Measurements from ENCODE around the gene TESK2. TPM values are rescaled to one million over a fixed set of nuclear protein-coding genes. Genes with fewer than 3 reads are reported as not detected.

Gene TESK2
- polyA plus RNA-seq, 1 donor from 2014 or later, result 19.2 TPM

GRCh38 chr1:45423906-45424678, 66.9 kb downstream of the TESK2 start:
- H3K27ac Mint-ChIP-seq, result peak overlapping the region in 1 of 3 donors; percentile 2
- H3K9me3 Mint-ChIP-seq, result peaks cover 0 to 7% (median 2%) of the 10 kb centered on the region in 3 donors
- H3K27me3 Mint-ChIP-seq, result no peaks in the 10 kb centered on the region
- H3K4me1 Mint-ChIP-seq, result peaks cover 10 to 22% (median 19%) of the 10 kb centered on the region in 3 donors
- no peak overlapping the region for H3K4me3 Mint-ChIP-seq
- H3K36me3 Mint-ChIP-seq, result peaks cover 11% of the 10 kb centered on the region

- H3K9me3 Mint-ChIP-seq, result peaks cover 0 to 7% (median 2%) of the 10 kb centered on the region in 3 donors
- H3K27me3 Mint-ChIP-seq, result no peaks in the 10 kb centered on the region
- H3K4me1 Mint-ChIP-seq, result peaks cover 12 to 28% (median 25%) of the 10 kb centered on the region in 3 donors
- H3K36me3 Mint-ChIP-seq, result peaks cover 11% of the 10 kb centered on the region
- peak overlapping the region in 1 of 3 donors; percentile 24 for H3K27ac Mint-ChIP-seq
- peak overlapping the region in 1 of 4 donors; percentile 40 for H3K4me3 Mint-ChIP-seq
Measured at GRCh38 chr1:45421935-45422334, 69.0 kb downstream of the TESK2 start.

DNA sequence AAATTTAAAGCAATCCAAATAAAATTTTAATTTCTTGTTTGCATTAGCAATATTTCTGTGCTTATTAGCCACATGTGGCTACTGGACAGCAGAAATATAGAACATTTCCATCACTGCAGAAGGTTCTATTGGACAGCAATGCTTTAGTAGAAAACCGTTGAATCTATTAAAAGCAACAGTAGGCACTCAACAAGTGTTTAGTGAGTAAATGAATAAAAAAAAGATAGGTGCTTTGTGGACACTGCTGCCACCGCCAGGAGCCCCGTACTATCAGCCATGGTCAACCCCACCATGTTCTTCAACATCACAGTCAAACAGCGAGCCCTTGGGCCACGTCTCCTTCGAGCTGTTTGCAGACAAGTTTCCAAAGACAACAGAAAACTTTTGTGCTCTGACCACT, 76.2 kb downstream of the TESK2 start:
- no peaks in the 10 kb centered on the region for H3K36me3 Mint-ChIP-seq
- no peak overlapping the region for H3K4me3 Mint-ChIP-seq
- peaks cover 37 to 44% (median 43%) of the 10 kb centered on the region in 3 donors for H3K4me1 Mint-ChIP-seq
- H3K27ac Mint-ChIP-seq, result peak overlapping the region in 2 of 3 donors; percentile 59 to 91
- H3K9me3 Mint-ChIP-seq, result no peaks in the 10 kb centered on the region
- peaks cover 1% of the 10 kb centered on the region for H3K27me3 Mint-ChIP-seq

GRCh38 chr1:45412899-45413298, 78.1 kb downstream of the TESK2 start:
- peaks cover 0 to 2% (median 1%) of the 10 kb centered on the region in 3 donors for H3K9me3 Mint-ChIP-seq
- peaks cover 53 to 56% (median 55%) of the 10 kb centered on the region in 3 donors for H3K4me1 Mint-ChIP-seq
- H3K36me3 Mint-ChIP-seq, result peaks cover 4% of the 10 kb centered on the region
- H3K4me3 Mint-ChIP-seq, result peak overlapping the region; percentile 14 to 72 (median 41)
- peak overlapping the region; percentile 37 to 93 (median 91) for H3K27ac Mint-ChIP-seq
- H3K27me3 Mint-ChIP-seq, result peaks cover 1% of the 10 kb centered on the region

GRCh38 chr1:45411510-45411899, 79.5 kb downstream of the TESK2 start:
- peak overlapping the region in 2 of 4 donors; percentile 47 to 73 for H3K4me3 Mint-ChIP-seq
- H3K27ac Mint-ChIP-seq, result peak overlapping the region; percentile 34 to 91 (median 82)
- H3K27me3 Mint-ChIP-seq, result peaks cover 1% of the 10 kb centered on the region
- peaks cover 8% of the 10 kb centered on the region for H3K36me3 Mint-ChIP-seq
- H3K9me3 Mint-ChIP-seq, result peaks cover 2 to 6% (median 2%) of the 10 kb centered on the region in 3 donors
- peaks cover 56 to 60% (median 60%) of the 10 kb centered on the region in 3 donors for H3K4me1 Mint-ChIP-seq

DNA sequence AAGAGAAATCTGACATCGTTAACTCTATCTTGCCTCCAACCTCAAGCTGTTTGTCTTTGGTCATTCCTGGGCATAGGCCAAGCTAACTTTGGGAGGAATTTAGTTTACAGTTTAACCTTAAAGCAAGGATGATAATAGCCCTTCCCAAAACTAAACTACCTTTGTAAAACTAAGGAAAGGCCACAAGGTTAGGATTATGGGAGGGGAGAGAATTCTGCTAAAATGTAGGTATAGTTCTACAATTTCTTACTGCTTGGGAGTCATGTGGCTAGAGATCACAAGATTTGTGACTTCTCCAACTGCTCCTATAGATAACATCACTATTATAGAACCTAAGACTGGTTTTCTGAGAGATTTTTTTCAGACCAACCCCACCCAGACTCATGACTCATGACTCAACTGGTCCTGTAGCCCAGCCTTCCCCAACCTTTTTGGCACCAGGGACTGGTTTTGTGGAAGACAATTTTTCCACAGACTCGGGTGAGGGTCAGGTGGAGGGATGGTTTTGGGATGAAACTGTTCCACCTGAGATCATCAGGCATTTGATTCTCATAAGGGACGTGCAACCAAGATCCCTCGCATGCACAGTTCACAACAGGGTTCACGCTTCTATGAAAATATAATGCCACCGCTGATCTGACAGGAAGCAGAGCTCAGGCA, 80.0 kb downstream of the TESK2 start:
- peaks cover 2 to 6% (median 2%) of the 10 kb centered on the region in 3 donors for H3K9me3 Mint-ChIP-seq
- peaks cover 1% of the 10 kb centered on the region for H3K27me3 Mint-ChIP-seq
- peak overlapping the region in 2 of 4 donors; percentile 73 to 76 for H3K4me3 Mint-ChIP-seq
- peaks cover 56 to 60% (median 60%) of the 10 kb centered on the region in 3 donors for H3K4me1 Mint-ChIP-seq
- peaks cover 8% of the 10 kb centered on the region for H3K36me3 Mint-ChIP-seq
- H3K27ac Mint-ChIP-seq, result peak overlapping the region; percentile 34 to 91 (median 82)

- H3K27me3 Mint-ChIP-seq, result peaks cover 1% of the 10 kb centered on the region
- H3K4me3 Mint-ChIP-seq, result peak overlapping the region in 2 of 4 donors; percentile 33 to 35
- peaks cover 52 to 56% (median 53%) of the 10 kb centered on the region in 3 donors for H3K4me1 Mint-ChIP-seq
- H3K36me3 Mint-ChIP-seq, result peaks cover 8% of the 10 kb centered on the region
- H3K9me3 Mint-ChIP-seq, result peaks cover 2 to 6% (median 2%) of the 10 kb centered on the region in 3 donors
- peak overlapping the region in 2 of 3 donors; percentile 7 to 34 for H3K27ac Mint-ChIP-seq
Measured at GRCh38 chr1:45409276-45409675, 81.7 kb downstream of the TESK2 start.

- peak overlapping the region in 3 of 4 donors; percentile 5 to 58 (median 53) for H3K4me3 Mint-ChIP-seq
- peak overlapping the region; percentile 57 to 91 (median 81) for H3K27ac Mint-ChIP-seq
- peaks cover 2 to 6% (median 2%) of the 10 kb centered on the region in 3 donors for H3K9me3 Mint-ChIP-seq
- H3K36me3 Mint-ChIP-seq, result peaks cover 8% of the 10 kb centered on the region
- peaks cover 42 to 54% (median 50%) of the 10 kb centered on the region in 3 donors for H3K4me1 Mint-ChIP-seq
- peaks cover 1% of the 10 kb centered on the region for H3K27me3 Mint-ChIP-seq
Measured at GRCh38 chr1:45407629-45408287, 83.2 kb downstream of the TESK2 start.

DNA sequence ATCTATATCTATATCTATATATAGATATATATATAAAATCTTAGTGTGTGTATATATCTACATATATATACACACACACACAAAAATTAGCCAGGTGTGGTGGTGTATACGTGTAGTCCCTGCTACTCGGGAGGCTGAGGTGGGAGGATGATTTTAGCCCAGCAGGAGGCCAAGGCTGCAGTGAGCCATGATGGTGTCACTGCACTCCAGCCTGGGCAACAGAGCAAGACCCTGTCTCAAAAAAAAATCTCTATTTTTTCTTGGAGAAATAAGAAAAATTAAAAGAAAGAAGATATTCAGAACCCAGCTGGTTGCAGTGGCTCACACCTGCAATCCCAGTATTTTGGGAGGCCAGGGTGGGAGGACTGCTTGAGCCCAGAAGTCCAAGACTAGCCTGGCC, 85.3 kb downstream of the TESK2 start:
- H3K27ac Mint-ChIP-seq, result peak overlapping the region in 1 of 3 donors; percentile 62
- H3K27me3 Mint-ChIP-seq, result no peaks in the 10 kb centered on the region
- peaks cover 2 to 6% (median 2%) of the 10 kb centered on the region in 3 donors for H3K9me3 Mint-ChIP-seq
- peaks cover 33 to 41% (median 39%) of the 10 kb centered on the region in 3 donors for H3K4me1 Mint-ChIP-seq
- H3K4me3 Mint-ChIP-seq, result no peak overlapping the region
- peaks cover 8% of the 10 kb centered on the region for H3K36me3 Mint-ChIP-seq

GRCh38 chr1:45403718-45404117, 87.2 kb downstream of the TESK2 start:
- H3K27me3 Mint-ChIP-seq, result no peaks in the 10 kb centered on the region
- H3K4me3 Mint-ChIP-seq, result no peak overlapping the region
- peaks cover 28 to 38% (median 34%) of the 10 kb centered on the region in 3 donors for H3K4me1 Mint-ChIP-seq
- peaks cover 0 to 6% (median 2%) of the 10 kb centered on the region in 3 donors for H3K9me3 Mint-ChIP-seq
- peaks cover 11% of the 10 kb centered on the region for H3K36me3 Mint-ChIP-seq
- H3K27ac Mint-ChIP-seq, result peak overlapping the region; percentile 39 to 80 (median 39)

- Mint-ChIP-seq H3K4me1 (peaks cover 25 to 34% (median 32%) of the 10 kb centered on the region in 3 donors), H3K27me3 (no peaks in the 10 kb centered on the region), H3K4me3 (no peak overlapping the region), H3K36me3 (peaks cover 11% of the 10 kb centered on the region), H3K27ac (peak overlapping the region; percentile 39 to 80 (median 58)), H3K9me3 (peaks cover 0 to 6% (median 2%) of the 10 kb centered on the region in 3 donors)
Measured at GRCh38 chr1:45403298-45403697, 87.7 kb downstream of the TESK2 start.

DNA sequence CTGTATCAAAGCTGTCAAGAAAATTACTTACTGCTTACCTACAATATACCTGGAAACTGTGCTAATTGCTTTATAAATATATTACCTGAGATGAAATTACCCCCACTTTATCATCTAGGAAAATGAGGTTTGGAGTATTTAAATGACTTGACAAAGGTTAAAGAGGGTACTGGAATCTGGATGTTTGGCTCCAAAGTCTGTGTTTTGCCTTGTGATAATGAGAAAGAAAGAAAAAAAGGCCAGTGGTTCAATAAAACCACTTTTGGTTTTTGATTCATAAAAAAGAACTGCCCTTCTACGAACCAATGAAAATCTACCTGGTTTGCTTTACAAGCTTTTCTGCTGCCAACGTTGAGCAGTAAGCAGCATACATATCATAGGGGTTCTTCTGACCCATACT, 89.4 kb downstream of the TESK2 start:
- H3K9me3 Mint-ChIP-seq, result no peaks in the 10 kb centered on the region
- H3K27ac Mint-ChIP-seq, result peak overlapping the region in 2 of 3 donors; percentile 31 to 34
- H3K27me3 Mint-ChIP-seq, result no peaks in the 10 kb centered on the region
- H3K36me3 Mint-ChIP-seq, result peaks cover 3% of the 10 kb centered on the region
- H3K4me1 Mint-ChIP-seq, result peaks cover 22 to 36% (median 26%) of the 10 kb centered on the region in 3 donors
- no peak overlapping the region for H3K4me3 Mint-ChIP-seq

DNA sequence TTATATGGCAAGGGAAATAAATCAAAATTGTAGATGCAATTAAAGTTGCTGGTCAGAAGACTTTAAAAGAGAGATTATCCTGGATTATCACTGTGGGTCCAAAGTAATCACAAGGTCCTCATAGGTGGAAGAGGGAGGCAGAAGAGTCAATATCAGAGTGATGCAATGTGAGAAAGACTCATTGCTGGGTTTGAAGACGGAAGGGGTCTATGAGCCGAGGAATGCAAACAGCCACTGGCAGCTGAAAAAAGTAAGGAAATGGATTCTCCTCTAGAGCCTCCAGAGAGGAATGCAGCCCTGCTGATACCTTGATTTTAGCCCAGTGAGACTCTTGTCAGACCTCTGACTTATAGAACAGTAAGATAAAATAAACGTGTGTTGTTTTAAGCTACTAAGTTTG, 90.9 kb downstream of the TESK2 start:
- H3K36me3 Mint-ChIP-seq, result peaks cover 3% of the 10 kb centered on the region
- peak overlapping the region; percentile 6 to 25 (median 13) for H3K27ac Mint-ChIP-seq
- peaks cover 29 to 44% (median 34%) of the 10 kb centered on the region in 3 donors for H3K4me1 Mint-ChIP-seq
- no peaks in the 10 kb centered on the region for H3K27me3 Mint-ChIP-seq
- no peaks in the 10 kb centered on the region for H3K9me3 Mint-ChIP-seq
- peak overlapping the region in 1 of 4 donors; percentile 12 for H3K4me3 Mint-ChIP-seq

DNA sequence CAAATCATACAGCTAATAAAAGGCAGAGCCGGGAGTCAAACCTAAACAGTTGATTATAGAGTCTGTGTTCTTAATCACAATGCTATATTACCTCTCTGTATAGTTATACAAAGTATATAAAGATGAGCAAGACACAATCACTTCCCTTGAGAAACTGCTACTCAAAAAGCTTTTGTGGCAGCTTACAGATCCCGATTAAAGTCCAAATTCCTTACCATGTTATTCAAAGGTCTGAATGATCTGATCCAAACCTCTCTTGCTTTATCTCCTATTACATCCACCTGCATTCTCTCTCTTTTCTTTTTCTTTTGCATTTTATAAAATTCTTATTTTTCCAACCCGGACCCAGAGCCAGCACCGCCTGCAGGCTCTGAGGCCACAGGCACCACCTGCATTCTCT, 93.7 kb downstream of the TESK2 start:
- no peaks in the 10 kb centered on the region for H3K27me3 Mint-ChIP-seq
- no peaks in the 10 kb centered on the region for H3K9me3 Mint-ChIP-seq
- peaks cover 40 to 47% (median 46%) of the 10 kb centered on the region in 3 donors for H3K4me1 Mint-ChIP-seq
- H3K4me3 Mint-ChIP-seq, result peak overlapping the region in 1 of 4 donors; percentile 48
- H3K27ac Mint-ChIP-seq, result peak overlapping the region; percentile 32 to 73 (median 46)
- H3K36me3 Mint-ChIP-seq, result peaks cover 4% of the 10 kb centered on the region

Data from IgD-negative memory B cell (primary cell).